ENCODE data around the gene SMARCA2.

GRCh38 chr9:2230362-2230761, 215.2 kb downstream of the SMARCA2 start:
- TF ChIP-seq TAF1 (conservative IDR thresholded peaks at IDR 0.05): no peak
- no peak for TF ChIP-seq CTCF (IDR thresholded peaks at IDR 0.05; ENCODE audit: low read depth, low read length, missing input control)
- TF ChIP-seq YY1 (IDR thresholded peaks at IDR 0.05): no peak
- TF ChIP-seq, protein P1, sequence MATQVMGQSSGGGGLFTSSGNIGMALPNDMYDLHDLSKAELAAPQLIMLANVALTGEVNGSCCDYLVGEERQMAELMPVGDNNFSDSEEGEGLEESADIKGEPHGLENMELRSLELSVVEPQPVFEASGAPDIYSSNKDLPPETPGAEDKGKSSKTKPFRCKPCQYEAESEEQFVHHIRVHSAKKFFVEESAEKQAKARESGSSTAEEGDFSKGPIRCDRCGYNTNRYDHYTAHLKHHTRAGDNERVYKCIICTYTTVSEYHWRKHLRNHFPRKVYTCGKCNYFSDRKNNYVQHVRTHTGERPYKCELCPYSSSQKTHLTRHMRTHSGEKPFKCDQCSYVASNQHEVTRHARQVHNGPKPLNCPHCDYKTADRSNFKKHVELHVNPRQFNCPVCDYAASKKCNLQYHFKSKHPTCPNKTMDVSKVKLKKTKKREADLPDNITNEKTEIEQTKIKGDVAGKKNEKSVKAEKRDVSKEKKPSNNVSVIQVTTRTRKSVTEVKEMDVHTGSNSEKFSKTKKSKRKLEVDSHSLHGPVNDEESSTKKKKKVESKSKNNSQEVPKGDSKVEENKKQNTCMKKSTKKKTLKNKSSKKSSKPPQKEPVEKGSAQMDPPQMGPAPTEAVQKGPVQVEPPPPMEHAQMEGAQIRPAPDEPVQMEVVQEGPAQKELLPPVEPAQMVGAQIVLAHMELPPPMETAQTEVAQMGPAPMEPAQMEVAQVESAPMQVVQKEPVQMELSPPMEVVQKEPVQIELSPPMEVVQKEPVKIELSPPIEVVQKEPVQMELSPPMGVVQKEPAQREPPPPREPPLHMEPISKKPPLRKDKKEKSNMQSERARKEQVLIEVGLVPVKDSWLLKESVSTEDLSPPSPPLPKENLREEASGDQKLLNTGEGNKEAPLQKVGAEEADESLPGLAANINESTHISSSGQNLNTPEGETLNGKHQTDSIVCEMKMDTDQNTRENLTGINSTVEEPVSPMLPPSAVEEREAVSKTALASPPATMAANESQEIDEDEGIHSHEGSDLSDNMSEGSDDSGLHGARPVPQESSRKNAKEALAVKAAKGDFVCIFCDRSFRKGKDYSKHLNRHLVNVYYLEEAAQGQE (IDR thresholded peaks at IDR 0.05): no peak
- no peak for TF ChIP-seq JUND (IDR thresholded peaks at IDR 0.05)
- TF ChIP-seq, protein P2, sequence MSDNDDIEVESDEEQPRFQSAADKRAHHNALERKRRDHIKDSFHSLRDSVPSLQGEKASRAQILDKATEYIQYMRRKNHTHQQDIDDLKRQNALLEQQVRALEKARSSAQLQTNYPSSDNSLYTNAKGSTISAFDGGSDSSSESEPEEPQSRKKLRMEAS (IDR thresholded peaks at IDR 0.05): no peak
- no peak for TF ChIP-seq RAD21 (IDR thresholded peaks at IDR 0.05)
- TF ChIP-seq NR2F2 (IDR thresholded peaks at IDR 0.05): no peak
- no peak for TF ChIP-seq RXRA (IDR thresholded peaks at IDR 0.05)

All from liver (tissue), 3 donors.